ENCODE results near the gene P2RX7.

GRCh38 chr12:121230538-121230907 is 97.8 kb downstream of the P2RX7 start:
- no peak for TF ChIP-seq POLR2AphosphoS5 (IDR thresholded peaks at IDR 0.05; ENCODE audit: low read depth, low read length)
- no peak for TF ChIP-seq POLR2A (IDR thresholded peaks at IDR 0.05; ENCODE audit: low read depth, low read length)
- no peak for TF ChIP-seq TAF1 (IDR thresholded peaks at IDR 0.05; ENCODE audit: low read depth, low read length)
- no peak for TF ChIP-seq PAX5 (IDR thresholded peaks at IDR 0.05; ENCODE audit: insufficient read depth, low read length, severe bottlenecking)
- no peak for TF ChIP-seq SPI1 (IDR thresholded peaks at IDR 0.05; ENCODE audit: low read depth, low read length)
